GM23338 (cell line): ENCODE measurements around the gene CCDC179. TPM values are rescaled to one million over a fixed set of nuclear protein-coding genes. Genes with fewer than 3 reads are reported as not detected.

Source experiments
- ATAC-seq: fragments of 200-7000 bp; cut with Tn5 transposase; 3 replicates; pipeline ENCODE4 v1.9.1; 2020
- DNase-seq: peaks from one replicate; pipeline ENCODE4 v3.0.0-alpha.2; 2015; ENCODE audit warnings: low spot score
- H2AFZ ChIP-seq: fragments of 200-600 bp; sonication (generic); 2 replicates; pipeline ENCODE4 v1.8.0; 2016; ENCODE audit warnings: antibody characterized with exemption, mild to moderate bottlenecking, moderate library complexity
- H3F3A ChIP-seq: fragments of 200-600 bp; sonication (generic); replicated peaks from 2 replicates; pipeline ENCODE4 v1.8.0; 2017; ENCODE audit warnings: antibody characterized with exemption, mixed run types, low read depth
- H3K27ac ChIP-seq: fragments of 200-600 bp; sonication (generic); 2 replicates; pipeline ENCODE4 v1.6.1; 2016; ENCODE audit warnings: low read depth
- H3K27me3 ChIP-seq: fragments of 200-600 bp; sonication (generic); 2 replicates; pipeline ENCODE4 v1.8.0; 2016; ENCODE audit warnings: mild to moderate bottlenecking, mixed run types, moderate library complexity; ENCODE audit not compliant: insufficient read depth
- H3K36me3 ChIP-seq: fragments of 200-600 bp; sonication (generic); 2 replicates; pipeline ENCODE4 v1.8.0; 2016; ENCODE audit warnings: mild to moderate bottlenecking; ENCODE audit not compliant: insufficient read depth
- H3K4me1 ChIP-seq: fragments of 200-600 bp; sonication (generic); 2 replicates; pipeline ENCODE4 v1.8.0; 2016; ENCODE audit warnings: mild to moderate bottlenecking, moderate library complexity; ENCODE audit not compliant: insufficient read depth
- H3K4me2 ChIP-seq: fragments of 200-600 bp; sonication (generic); 2 replicates; pipeline ENCODE4 v1.7.1; 2017; ENCODE audit warnings: mixed run types
- H3K4me3 ChIP-seq: fragments of 200-600 bp; sonication (generic); 2 replicates; pipeline ENCODE4 v1.6.1; 2016; ENCODE audit warnings: mixed run types
- H3K79me2 ChIP-seq: fragments of 200-600 bp; sonication (generic); replicated peaks from 2 replicates; pipeline ENCODE4 v1.8.0; 2017; ENCODE audit warnings: mild to moderate bottlenecking; ENCODE audit not compliant: insufficient read depth
- H3K9me2 ChIP-seq: fragments of 200-600 bp; sonication (generic); 2 replicates; pipeline ENCODE4 v1.8.0; 2017; ENCODE audit not compliant: insufficient read depth
- H4K20me1 ChIP-seq: fragments of 200-600 bp; sonication (generic); replicated peaks from 2 replicates; pipeline ENCODE4 v1.8.0; 2017; ENCODE audit warnings: mild to moderate bottlenecking; ENCODE audit not compliant: insufficient read depth
- H3K27ac Mint-ChIP-seq: 2 replicates; pipeline ENCODE4 v1.8.0; 2020; ENCODE audit warnings: inconsistent platforms, mild to moderate bottlenecking, moderate library complexity, mixed read lengths
- H3K27me3 Mint-ChIP-seq: 3 replicates; pipeline ENCODE4 v1.8.0; 2022; ENCODE audit warnings: low read depth, mild to moderate bottlenecking, moderate library complexity, mixed read lengths, inconsistent platforms; ENCODE audit not compliant: insufficient read depth, poor library complexity
- H3K36me3 Mint-ChIP-seq: 3 replicates; pipeline ENCODE4 v1.8.0; 2021; ENCODE audit warnings: low read depth, mild to moderate bottlenecking, inconsistent platforms, moderate library complexity, mixed read lengths
- H3K4me1 Mint-ChIP-seq: 3 replicates; pipeline ENCODE4 v1.8.0; 2020; ENCODE audit warnings: mild to moderate bottlenecking, inconsistent platforms, mixed read lengths
- H3K4me3 Mint-ChIP-seq: 3 replicates; pipeline ENCODE4 v1.8.0; 2021; ENCODE audit warnings: moderate library complexity, mild to moderate bottlenecking, inconsistent platforms, mixed read lengths
- H3K9me3 Mint-ChIP-seq: 3 replicates; pipeline ENCODE4 v1.8.0; 2020; ENCODE audit warnings: moderate library complexity, mild to moderate bottlenecking, inconsistent platforms, mixed read lengths
- ETS1 ChIP-seq: IDR thresholded peaks from 2 replicates; pipeline ENCODE4 v1.6.1; 2016; ENCODE audit warnings: antibody characterized with exemption
- EZH2 ChIP-seq: fragments of 200-600 bp; sonication (generic); IDR thresholded peaks from one replicate; pipeline ENCODE4 v1.8.0; 2017; ENCODE audit warnings: antibody characterized with exemption, mild to moderate bottlenecking, low read depth; ENCODE audit not compliant: unreplicated experiment
- NANOG ChIP-seq: IDR thresholded peaks from 2 replicates; pipeline ENCODE4 v1.6.1; 2016; ENCODE audit warnings: antibody characterized with exemption, borderline replicate concordance
- REST ChIP-seq: IDR thresholded peaks from one replicate; pipeline ENCODE4 v1.6.1; 2018; ENCODE audit warnings: antibody characterized with exemption; ENCODE audit not compliant: unreplicated experiment
- ZNF331 ChIP-seq: fragments of 250-450 bp; sonication (Bioruptor Pico); IDR thresholded peaks from 2 replicates; pipeline ENCODE4 v1.5.0; 2020; ENCODE audit warnings: low read depth, mild to moderate bottlenecking, moderate library complexity
- ZNF462 ChIP-seq: fragments of 250-450 bp; sonication (Bioruptor Pico); IDR thresholded peaks from 2 replicates; pipeline ENCODE4 v1.5.0; 2020; ENCODE audit warnings: mild to moderate bottlenecking, moderate library complexity
- polyA plus RNA-seq: library from polyadenylated mRNA; unstranded; fragments of >200 nt; fragmentation: Nextera tagmentation; extraction: Ambion mirVana; gene quantifications from 2 replicates; pipeline ENCODE4 v1.2.1, GENCODE V29; 2016
- total RNA-seq: library from RNA; depleted of rRNA; stranded (reverse); fragments of >200 nt; shearing (Covaris generic); gene quantifications from 2 replicates; pipeline ENCODE4 v1.2.3, GENCODE V29; 2014

Gene CCDC179
- total and polyA plus RNA-seq, 2 experiments from 2014 or later, result not detected

- H3K27ac Mint-ChIP-seq, result no peak overlapping the region
- H3F3A ChIP-seq, result no peaks in the 10 kb centered on the region
- H3K9me3 Mint-ChIP-seq, result peaks cover 3% of the 10 kb centered on the region; the same call in 1 of the 3 replicates
- H3K27ac ChIP-seq, result no peak overlapping the region
- H3K4me1 Mint-ChIP-seq, result peaks cover 2% of the 10 kb centered on the region; the same call in 2 of the 3 replicates
- peaks cover 9% of the 10 kb centered on the region for H3K9me2 ChIP-seq
- H3K27me3 ChIP-seq, result no peaks in the 10 kb centered on the region
- no peak overlapping the region for H3K4me3 Mint-ChIP-seq
- H3K36me3 ChIP-seq, result no peaks in the 10 kb centered on the region
- H3K36me3 Mint-ChIP-seq, result no peaks in the 10 kb centered on the region
- no peak for ATAC-seq
- H3K4me1 ChIP-seq, result 0 out of 2 replicates have a peak, but pooled peaks cover 5% of the 10 kb centered on the region
- TF ChIP-seq ETS1, result no peak
- TF ChIP-seq ZNF462 (CRISPR knock-in tag), result no peak
- no peak for TF ChIP-seq NANOG
- TF ChIP-seq ZNF331 (CRISPR knock-in tag), result no peak
- no peak for TF ChIP-seq EZH2
- TF ChIP-seq REST, result no peak
- no peak for DNase-seq
- H3K27me3 Mint-ChIP-seq, result no peaks in the 10 kb centered on the region
- H3K4me3 ChIP-seq, result no peak overlapping the region
- H3K4me2 ChIP-seq, result no peak overlapping the region
- no peaks in the 10 kb centered on the region for H4K20me1 ChIP-seq
- no peak overlapping the region for H2AFZ ChIP-seq
- H3K79me2 ChIP-seq, result no peaks in the 10 kb centered on the region
Observed at GRCh38 chr11:22890227-22890626, 30.0 kb upstream of the CCDC179 start.
